ENCODE data around the gene RTP1. TPM values are rescaled to one million over a fixed set of nuclear protein-coding genes. Genes with fewer than 3 reads are reported as not detected.

Gene RTP1
- total RNA-seq, 1 experiment from 2014 or later = not detected

- H3K4me3 ChIP-seq (replicated peaks in 1 of 2; ENCODE audit: low read depth in 1 of 2, low read length in 2 of 2) = no peak overlapping the region
- no peaks in the 10 kb centered on the region for H3K9me2 ChIP-seq (ENCODE audit: insufficient read depth)
- ChIA-PET POLR2A (no interaction called here), RAD21 (ENCODE audit: low non-redundant PET in 1 of 2, low total read pairs in 2 of 2, uncharacterized antibody in 2 of 2, unreplicated experiment in 2 of 2) (no interaction called here), CTCF (no interaction called here)
- no peaks in the 10 kb centered on the region for H3K9me3 ChIP-seq (ENCODE audit: control insufficient read depth in 1 of 2, insufficient read depth in 1 of 2, low read depth in 1 of 2, low read length in 2 of 2)
- H3K4me1 ChIP-seq (ENCODE audit: control insufficient read depth in 1 of 2, insufficient read depth in 2 of 2, low read length in 2 of 2) = peaks cover 2 to 10% of the 10 kb centered on the region in 2 experiments; a peak in 3 of 4 replicates
- H3K27me3 ChIP-seq (ENCODE audit: insufficient read depth, low read length) = no peaks in the 10 kb centered on the region
- DNase-seq (ENCODE audit: low read depth, low spot score) (no peak), ATAC-seq (no peak)
- no peaks in the 10 kb centered on the region for H3K79me2 ChIP-seq (ENCODE audit: insufficient read depth, low read length)
- H4K20me1 ChIP-seq (ENCODE audit: insufficient read depth) = no peaks in the 10 kb centered on the region
- TF ChIP-seq CTCF (IDR thresholded peaks at IDR 0.05 in 2 of 3, conservative IDR thresholded peaks at IDR 0.05 in 1 of 3; ENCODE audit: borderline replicate concordance in 1 of 3, insufficient read depth in 1 of 3, low read depth in 2 of 3, low read length in 2 of 3) (no peak), ZNF274 (IDR thresholded peaks at IDR 0.05; ENCODE audit: low read depth, low read length) (no peak), RAD21 (IDR thresholded peaks at IDR 0.05; ENCODE audit: low read depth) (no peak), POLR2AphosphoS5 (IDR thresholded peaks at IDR 0.05; ENCODE audit: low read depth, low read length) (no peak)
- no peak overlapping the region for H3K27ac ChIP-seq (ENCODE audit: low read depth, low read length)
- no peak overlapping the region for H3K4me2 ChIP-seq (ENCODE audit: low read length)
- no peak overlapping the region for H2AFZ ChIP-seq (ENCODE audit: low read depth, low read length, poor library complexity, severe bottlenecking)
- no peak overlapping the region for H3K9ac ChIP-seq (ENCODE audit: low read length)
- BruUV-seq (replicated peaks) = no TSS peak
- H3K36me3 ChIP-seq (ENCODE audit: control insufficient read depth in 1 of 2, insufficient read depth in 2 of 2, low read length in 2 of 2) = no peaks in the 10 kb centered on the region
- intact Hi-C loops (cut with micrococcal nuclease) = no loop called here
Observed at GRCh38 chr3:187181454-187182170, 15.7 kb upstream of the RTP1 start.

GRCh38 chr3:187183210-187183862 is 13.9 kb upstream of the RTP1 start:
- Histone ChIP-seq H3K4me3 (replicated peaks in 1 of 2; ENCODE audit: low read depth in 1 of 2, low read length in 2 of 2) (no peak overlapping the region), H4K20me1 (ENCODE audit: insufficient read depth) (no peaks in the 10 kb centered on the region), H3K36me3 (ENCODE audit: control insufficient read depth in 1 of 2, insufficient read depth in 2 of 2, low read length in 2 of 2) (no peaks in the 10 kb centered on the region), H3K4me2 (ENCODE audit: low read length) (no peak overlapping the region), H3K4me1 (ENCODE audit: control insufficient read depth in 1 of 2, insufficient read depth in 2 of 2, low read length in 2 of 2) (peaks cover 7 to 21% of the 10 kb centered on the region in 2 experiments; a peak in 3 of 4 replicates), H3K9ac (ENCODE audit: low read length) (no peak overlapping the region), H3K27ac (ENCODE audit: low read depth, low read length) (no peak overlapping the region), H3K79me2 (ENCODE audit: insufficient read depth, low read length) (no peaks in the 10 kb centered on the region), H3K9me3 (ENCODE audit: control insufficient read depth in 1 of 2, insufficient read depth in 1 of 2, low read depth in 1 of 2, low read length in 2 of 2) (no peaks in the 10 kb centered on the region), H3K9me2 (ENCODE audit: insufficient read depth) (no peaks in the 10 kb centered on the region), H2AFZ (ENCODE audit: low read depth, low read length, poor library complexity, severe bottlenecking) (no peak overlapping the region), H3K27me3 (ENCODE audit: insufficient read depth, low read length) (no peaks in the 10 kb centered on the region)
- ATAC-seq (0 out of 2 replicates have a peak, but pooled peaks have one; percentile 31), DNase-seq (ENCODE audit: low read depth, low spot score) (no peak)
- ChIA-PET POLR2A (no interaction called here), CTCF (no interaction called here), RAD21 (ENCODE audit: low non-redundant PET in 1 of 2, low total read pairs in 2 of 2, uncharacterized antibody in 2 of 2, unreplicated experiment in 2 of 2) (no interaction called here)
- intact Hi-C loops (cut with micrococcal nuclease) = no loop called here
- TF ChIP-seq POLR2A (IDR thresholded peaks at IDR 0.05; ENCODE audit: borderline replicate concordance, extremely low read depth, insufficient read depth, insufficient read length) (no peak), ELF1 (IDR thresholded peaks at IDR 0.05; ENCODE audit: borderline replicate concordance, low read depth) (no peak), POLR2AphosphoS5 (IDR thresholded peaks at IDR 0.05; ENCODE audit: low read depth, low read length) (no peak), CTCF (IDR thresholded peaks at IDR 0.05 in 2 of 3, conservative IDR thresholded peaks at IDR 0.05 in 1 of 3; ENCODE audit: borderline replicate concordance in 1 of 3, insufficient read depth in 1 of 3, low read depth in 2 of 3, low read length in 2 of 3) (no peak)
- BruUV-seq (replicated peaks) = no TSS peak
